ENCODE results near the gene OR8B3. TPM values are rescaled to one million over a fixed set of nuclear protein-coding genes. Genes with fewer than 3 reads are reported as not detected.

OR8B3 gene
- total RNA-seq, 1 experiment from 2014 or later = not detected

DNA sequence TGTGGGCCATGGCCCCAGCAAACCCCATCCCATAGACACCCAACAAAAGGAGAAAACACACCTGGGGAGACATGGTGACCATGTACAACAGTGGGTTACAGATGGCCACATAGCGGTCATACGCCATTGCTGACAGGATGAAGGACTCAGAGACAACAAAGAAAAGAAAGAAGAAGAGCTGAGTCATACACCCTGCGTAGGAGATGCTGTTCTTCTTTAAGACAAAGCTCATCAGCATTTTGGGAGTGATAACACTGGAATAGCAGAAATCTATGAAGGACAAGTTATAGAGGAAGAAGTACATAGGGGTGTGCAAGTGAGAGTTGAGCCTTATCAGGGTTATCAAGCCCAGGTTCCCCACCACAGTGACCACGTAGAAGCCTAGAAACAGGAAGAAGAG lies 41.8 kb upstream of the OR8B3 start:
- Histone ChIP-seq H2AFZ (ENCODE audit: low read depth, low read length, poor library complexity, severe bottlenecking) (no peak overlapping the region), H3K36me3 (ENCODE audit: control insufficient read depth in 1 of 2, insufficient read depth in 2 of 2, low read length in 2 of 2) (no peaks in the 10 kb centered on the region), H3K27me3 (ENCODE audit: insufficient read depth, low read length) (peaks cover 66% of the 10 kb centered on the region), H3K4me2 (ENCODE audit: low read length) (no peak overlapping the region), H3K9ac (ENCODE audit: low read length) (no peak overlapping the region), H3K9me3 (ENCODE audit: control insufficient read depth in 1 of 2, insufficient read depth in 1 of 2, low read depth in 1 of 2, low read length in 2 of 2) (no peaks in the 10 kb centered on the region), H3K9me2 (ENCODE audit: insufficient read depth) (no peaks in the 10 kb centered on the region), H3K79me2 (ENCODE audit: insufficient read depth, low read length) (no peaks in the 10 kb centered on the region), H3K4me3 (replicated peaks in 1 of 2; ENCODE audit: low read depth in 1 of 2, low read length in 2 of 2) (no peak overlapping the region), H4K20me1 (ENCODE audit: insufficient read depth) (no peaks in the 10 kb centered on the region), H3K27ac (ENCODE audit: low read depth, low read length) (no peak overlapping the region), H3K4me1 (ENCODE audit: control insufficient read depth in 1 of 2, insufficient read depth in 2 of 2, low read length in 2 of 2) (no peaks in the 10 kb centered on the region)
- ChIA-PET RAD21 (ENCODE audit: low non-redundant PET in 1 of 2, low total read pairs in 2 of 2, uncharacterized antibody in 2 of 2, unreplicated experiment in 2 of 2) (no interaction called here), CTCF (no interaction called here), POLR2A (no interaction called here)
- intact Hi-C loops (cut with micrococcal nuclease) = no loop called here
- TF ChIP-seq TCF7L2 (IDR thresholded peaks at IDR 0.05; ENCODE audit: borderline replicate concordance, extremely low read depth, insufficient read depth, insufficient read length) = no peak
- TF ChIP-seq ZNF274 (IDR thresholded peaks at IDR 0.05; ENCODE audit: low read depth, low read length) = no peak
- TF ChIP-seq, protein P1, sequence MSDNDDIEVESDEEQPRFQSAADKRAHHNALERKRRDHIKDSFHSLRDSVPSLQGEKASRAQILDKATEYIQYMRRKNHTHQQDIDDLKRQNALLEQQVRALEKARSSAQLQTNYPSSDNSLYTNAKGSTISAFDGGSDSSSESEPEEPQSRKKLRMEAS (IDR thresholded peaks at IDR 0.05) = no peak
- TF ChIP-seq, protein P2, sequence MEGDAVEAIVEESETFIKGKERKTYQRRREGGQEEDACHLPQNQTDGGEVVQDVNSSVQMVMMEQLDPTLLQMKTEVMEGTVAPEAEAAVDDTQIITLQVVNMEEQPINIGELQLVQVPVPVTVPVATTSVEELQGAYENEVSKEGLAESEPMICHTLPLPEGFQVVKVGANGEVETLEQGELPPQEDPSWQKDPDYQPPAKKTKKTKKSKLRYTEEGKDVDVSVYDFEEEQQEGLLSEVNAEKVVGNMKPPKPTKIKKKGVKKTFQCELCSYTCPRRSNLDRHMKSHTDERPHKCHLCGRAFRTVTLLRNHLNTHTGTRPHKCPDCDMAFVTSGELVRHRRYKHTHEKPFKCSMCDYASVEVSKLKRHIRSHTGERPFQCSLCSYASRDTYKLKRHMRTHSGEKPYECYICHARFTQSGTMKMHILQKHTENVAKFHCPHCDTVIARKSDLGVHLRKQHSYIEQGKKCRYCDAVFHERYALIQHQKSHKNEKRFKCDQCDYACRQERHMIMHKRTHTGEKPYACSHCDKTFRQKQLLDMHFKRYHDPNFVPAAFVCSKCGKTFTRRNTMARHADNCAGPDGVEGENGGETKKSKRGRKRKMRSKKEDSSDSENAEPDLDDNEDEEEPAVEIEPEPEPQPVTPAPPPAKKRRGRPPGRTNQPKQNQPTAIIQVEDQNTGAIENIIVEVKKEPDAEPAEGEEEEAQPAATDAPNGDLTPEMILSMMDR (IDR thresholded peaks at IDR 0.05 in 2 of 3, conservative IDR thresholded peaks at IDR 0.05 in 1 of 3; ENCODE audit: borderline replicate concordance in 1 of 3, insufficient read depth in 1 of 3, low read depth in 2 of 3, low read length in 2 of 3) = no peak
- TF ChIP-seq, protein P3, sequence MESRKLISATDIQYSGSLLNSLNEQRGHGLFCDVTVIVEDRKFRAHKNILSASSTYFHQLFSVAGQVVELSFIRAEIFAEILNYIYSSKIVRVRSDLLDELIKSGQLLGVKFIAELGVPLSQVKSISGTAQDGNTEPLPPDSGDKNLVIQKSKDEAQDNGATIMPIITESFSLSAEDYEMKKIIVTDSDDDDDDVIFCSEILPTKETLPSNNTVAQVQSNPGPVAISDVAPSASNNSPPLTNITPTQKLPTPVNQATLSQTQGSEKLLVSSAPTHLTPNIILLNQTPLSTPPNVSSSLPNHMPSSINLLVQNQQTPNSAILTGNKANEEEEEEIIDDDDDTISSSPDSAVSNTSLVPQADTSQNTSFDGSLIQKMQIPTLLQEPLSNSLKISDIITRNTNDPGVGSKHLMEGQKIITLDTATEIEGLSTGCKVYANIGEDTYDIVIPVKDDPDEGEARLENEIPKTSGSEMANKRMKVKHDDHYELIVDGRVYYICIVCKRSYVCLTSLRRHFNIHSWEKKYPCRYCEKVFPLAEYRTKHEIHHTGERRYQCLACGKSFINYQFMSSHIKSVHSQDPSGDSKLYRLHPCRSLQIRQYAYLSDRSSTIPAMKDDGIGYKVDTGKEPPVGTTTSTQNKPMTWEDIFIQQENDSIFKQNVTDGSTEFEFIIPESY (IDR thresholded peaks at IDR 0.05; ENCODE audit: extremely low read depth, insufficient replicate concordance, low read length) = no peak
- TF ChIP-seq CBX3 (IDR thresholded peaks at IDR 0.05; ENCODE audit: low read depth) = no peak
- TF ChIP-seq EGR1 (IDR thresholded peaks at IDR 0.05; ENCODE audit: low read depth) = no peak
- TF ChIP-seq ZFX (IDR thresholded peaks at IDR 0.05) = no peak
- TF ChIP-seq FOSL1 (IDR thresholded peaks at IDR 0.05; ENCODE audit: low read depth) = no peak
- TF ChIP-seq, protein P4, sequence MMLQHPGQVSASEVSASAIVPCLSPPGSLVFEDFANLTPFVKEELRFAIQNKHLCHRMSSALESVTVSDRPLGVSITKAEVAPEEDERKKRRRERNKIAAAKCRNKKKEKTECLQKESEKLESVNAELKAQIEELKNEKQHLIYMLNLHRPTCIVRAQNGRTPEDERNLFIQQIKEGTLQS (IDR thresholded peaks at IDR 0.05) = no peak
- no peak for TF ChIP-seq SIN3A (IDR thresholded peaks at IDR 0.05; ENCODE audit: low read depth)
- no peak for TF ChIP-seq POLR2A (IDR thresholded peaks at IDR 0.05; ENCODE audit: borderline replicate concordance, extremely low read depth, insufficient read depth, insufficient read length)
- no peak for TF ChIP-seq RAD21 (IDR thresholded peaks at IDR 0.05; ENCODE audit: low read depth)
- no peak for TF ChIP-seq YY1 (IDR thresholded peaks at IDR 0.05; ENCODE audit: extremely low read depth, insufficient replicate concordance, low read depth, low read length)
- ATAC-seq = no peak
- DNase-seq (ENCODE audit: low read depth, low spot score) = no peak
- no TSS peak for BruUV-seq (replicated peaks)
